ENCODE results near the gene GSTA4.

Gene GSTA4

DNA sequence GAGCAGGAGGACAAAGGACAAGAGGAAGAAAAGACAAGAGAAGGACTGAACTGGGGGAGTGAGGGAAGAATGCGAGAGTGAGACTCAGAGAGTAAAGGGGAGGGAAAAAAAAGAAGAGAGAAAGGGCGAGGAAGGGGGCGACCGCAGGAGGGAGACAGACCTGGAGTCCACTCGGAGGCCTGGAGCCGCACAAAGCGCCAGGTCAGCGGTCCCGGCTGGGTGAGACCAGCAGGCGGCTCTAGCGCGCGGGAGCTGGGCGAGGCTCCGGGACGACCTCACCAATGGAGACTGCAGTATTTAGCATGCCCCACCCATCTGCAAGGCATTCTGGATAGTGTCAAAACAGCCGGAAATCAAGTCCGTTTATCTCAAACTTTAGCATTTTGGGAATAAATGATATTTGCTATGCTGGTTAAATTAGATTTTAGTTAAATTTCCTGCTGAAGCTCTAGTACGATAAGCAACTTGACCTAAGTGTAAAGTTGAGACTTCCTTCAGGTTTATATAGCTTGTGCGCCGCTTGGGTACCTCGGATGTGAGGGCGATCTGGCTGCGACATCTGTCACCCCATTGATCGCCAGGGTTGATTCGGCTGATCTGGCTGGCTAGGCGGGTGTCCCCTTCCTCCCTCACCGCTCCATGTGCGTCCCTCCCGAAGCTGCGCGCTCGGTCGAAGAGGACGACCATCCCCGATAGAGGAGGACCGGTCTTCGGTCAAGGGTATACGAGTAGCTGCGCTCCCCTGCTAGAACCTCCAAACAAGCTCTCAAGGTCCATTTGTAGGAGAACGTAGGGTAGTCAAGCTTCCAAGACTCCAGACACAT lies at the start of gene GSTA4:
GSTA4 (minus strand) TSS at position 196 of the 824 bp plus-strand sequence. CDS start 1,041 bp downstream, outside the sequence.
- DNase-seq, result peak; percentile 60 to 91

DNA sequence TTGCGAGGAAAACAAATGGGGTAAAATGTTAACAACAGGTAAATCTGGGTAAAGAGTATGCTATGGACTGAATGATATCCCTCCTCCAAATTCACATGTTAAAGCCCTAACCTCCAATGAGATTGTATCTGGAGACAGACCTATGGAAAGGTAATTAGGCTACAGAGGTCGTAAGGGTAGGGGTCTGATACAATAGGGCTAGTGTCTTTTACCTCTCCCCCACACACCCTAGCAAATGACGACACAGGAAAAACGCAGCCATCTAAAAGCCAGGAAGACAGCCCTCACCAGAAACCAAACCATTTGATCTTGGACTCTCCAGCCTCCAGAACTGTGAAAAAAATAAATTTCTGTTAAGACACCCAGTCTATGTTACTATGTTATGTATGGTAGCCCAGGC lies 49.5 kb upstream of the GSTA4 start:
- no peak for DNase-seq

DNA sequence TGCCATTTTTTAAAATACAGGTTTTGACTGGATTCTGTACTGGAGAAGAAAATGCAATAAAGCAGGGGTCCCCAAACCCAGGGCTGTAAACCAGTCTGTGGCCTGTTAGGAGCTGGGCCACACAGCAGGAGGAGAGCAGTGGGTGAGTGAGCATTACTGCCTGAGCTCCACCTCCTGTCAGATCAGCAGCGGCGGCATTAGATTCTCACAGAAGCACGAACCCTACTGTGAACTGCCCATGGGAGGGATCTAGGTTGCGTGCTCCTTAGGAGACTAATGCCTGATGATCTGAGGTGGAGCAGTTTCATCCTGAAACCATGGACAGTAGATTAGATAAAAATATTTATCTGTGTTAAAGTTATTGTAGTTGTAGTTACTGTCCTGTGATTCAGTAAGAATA lies 49.0 kb upstream of the GSTA4 start:
- no peak for DNase-seq

GRCh38 chr6:53043581-53043980 lies 48.5 kb upstream of the GSTA4 start:
- peak in 1 of 2 experiments; percentile 11 for DNase-seq

GRCh38 chr6:53042112-53042511 lies 47.0 kb upstream of the GSTA4 start:
- peak in 1 of 2 experiments; percentile 54 for DNase-seq

GRCh38 chr6:53041356-53041755 lies 46.3 kb upstream of the GSTA4 start:
- DNase-seq, result no peak

- no peak for DNase-seq
Measured at GRCh38 chr6:53038596-53038995, 43.5 kb upstream of the GSTA4 start.

GRCh38 chr6:53038141-53038540 lies 43.1 kb upstream of the GSTA4 start:
- DNase-seq, result no peak

- no peak for DNase-seq
Measured at GRCh38 chr6:53035549-53036213, 40.6 kb upstream of the GSTA4 start.

DNA sequence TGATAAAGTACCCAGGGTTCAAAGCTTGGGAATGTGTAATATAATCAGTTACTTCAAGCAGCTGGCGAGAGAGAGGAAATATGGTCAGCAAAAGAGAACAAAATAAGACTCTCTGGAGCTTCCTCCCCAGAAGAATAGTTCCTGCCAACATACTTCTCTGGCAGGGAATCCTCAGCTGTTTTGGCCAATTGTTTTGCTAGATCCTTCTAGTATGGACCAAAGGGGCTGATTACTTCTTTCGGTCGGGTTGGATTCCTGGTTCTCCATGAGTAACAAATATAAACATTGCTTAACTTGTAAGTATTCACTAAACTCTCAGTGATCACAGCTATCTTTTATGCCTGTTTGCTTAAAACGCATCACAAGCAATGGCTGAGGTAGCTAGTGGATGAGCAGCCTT lies 38.7 kb upstream of the GSTA4 start:
- DNase-seq, result no peak

DNA sequence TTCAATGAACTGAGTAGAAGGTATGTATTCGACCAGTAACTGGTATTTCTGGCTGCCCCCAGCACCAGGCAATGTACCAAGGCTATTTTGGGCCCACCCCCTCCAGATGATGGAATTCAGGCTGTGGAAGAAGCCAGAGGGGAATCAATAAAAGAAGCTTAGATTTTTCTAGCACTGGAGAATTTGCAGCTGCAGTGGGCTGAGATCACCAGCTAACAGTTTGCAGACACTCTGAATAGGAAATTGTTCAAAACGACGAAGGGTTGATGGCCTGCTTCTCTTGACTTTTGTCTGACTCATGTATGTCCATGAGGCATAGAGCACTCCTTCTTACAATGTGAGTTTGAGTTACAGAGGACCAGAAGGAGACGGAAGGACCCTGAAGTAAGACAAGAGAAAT lies 37.8 kb upstream of the GSTA4 start:
- DNase-seq, result no peak

DNA sequence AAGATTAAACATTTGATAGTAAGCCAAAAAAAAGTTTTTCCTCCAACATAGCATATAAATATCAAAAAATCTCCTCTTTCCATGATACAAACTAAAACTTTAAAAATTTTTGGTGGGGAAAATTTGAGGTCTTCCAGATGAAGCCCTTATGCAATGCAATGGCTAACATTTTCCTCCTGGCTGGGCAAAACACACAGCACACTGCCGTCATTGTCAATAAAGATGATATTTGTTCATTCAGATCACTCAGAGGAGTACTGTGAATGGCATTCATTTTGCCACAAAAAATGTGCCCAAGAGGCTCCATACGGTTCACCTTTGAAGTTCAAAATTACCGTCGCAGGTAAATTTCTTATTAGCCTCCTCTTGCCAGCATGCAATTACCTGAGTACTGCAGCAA lies 36.2 kb upstream of the GSTA4 start:
- DNase-seq, result no peak

GRCh38 chr6:53029761-53030160 lies 34.7 kb upstream of the GSTA4 start:
- DNase-seq, result no peak

DNA sequence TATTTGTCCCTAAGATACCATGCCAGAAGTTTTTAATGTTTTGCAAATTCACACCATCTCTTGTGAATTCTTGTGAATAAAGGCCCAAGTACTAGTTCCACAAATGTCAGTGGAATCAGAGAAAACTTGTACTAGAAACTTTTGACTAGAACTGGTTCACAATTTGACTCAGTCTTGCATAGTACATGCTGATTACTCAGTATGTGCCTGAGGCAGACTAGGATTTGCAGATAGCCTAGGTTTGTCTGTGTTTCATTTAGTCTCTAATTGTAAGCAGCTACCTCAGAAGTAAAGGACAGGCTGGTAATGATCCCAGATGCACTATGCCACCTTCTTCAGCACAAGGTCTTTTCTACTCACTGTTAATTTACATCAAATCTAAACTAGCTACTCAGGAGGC lies 34.2 kb upstream of the GSTA4 start:
- no peak for DNase-seq

- DNase-seq, result no peak
Measured at GRCh38 chr6:53028467-53028866, 33.4 kb upstream of the GSTA4 start.

GRCh38 chr6:53027131-53027718 lies 32.1 kb upstream of the GSTA4 start:
- DNase-seq, result no peak

- no peak for DNase-seq
Measured at GRCh38 chr6:53026526-53026925, 31.4 kb upstream of the GSTA4 start.

GRCh38 chr6:53023323-53023722 lies 28.2 kb upstream of the GSTA4 start:
- no peak for DNase-seq

DNA sequence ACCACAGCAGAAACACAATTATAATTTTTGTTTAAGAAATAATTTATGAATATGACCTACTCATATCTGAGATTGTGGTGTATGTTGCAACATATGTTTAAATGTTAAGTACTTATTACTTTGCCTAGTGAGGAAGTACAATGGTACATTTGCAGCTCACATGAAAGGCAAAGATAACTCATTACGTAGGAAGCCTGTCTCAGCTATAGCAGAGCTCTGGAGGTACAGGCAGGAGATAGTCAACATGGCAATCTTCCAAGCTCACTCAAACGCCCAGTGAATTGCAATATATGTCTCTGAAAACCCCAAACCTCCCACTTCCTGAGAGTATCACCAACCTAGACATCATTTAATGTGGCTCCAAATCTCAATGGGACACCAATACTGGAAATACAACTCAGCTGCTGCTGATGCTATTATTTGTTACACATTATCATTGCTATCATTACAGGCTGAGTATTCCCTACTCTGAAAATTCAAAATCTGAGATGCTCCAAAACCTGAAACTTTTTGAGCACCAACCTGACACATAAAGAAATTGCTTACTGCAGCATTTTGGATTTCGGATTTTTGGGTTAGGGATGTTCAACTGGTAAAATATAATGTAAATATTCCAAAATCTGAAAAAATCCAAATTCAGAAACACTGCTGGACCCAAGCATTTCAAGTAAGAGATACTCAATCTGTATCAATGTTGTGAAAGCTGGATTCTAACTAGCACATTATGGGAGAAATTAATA lies 25.1 kb upstream of the GSTA4 start:
- DNase-seq, result no peak

GRCh38 chr6:53018446-53018845 lies 23.4 kb upstream of the GSTA4 start:
- DNase-seq, result no peak

GRCh38 chr6:53015486-53015885 lies 20.4 kb upstream of the GSTA4 start:
- DNase-seq, result no peak

DNA sequence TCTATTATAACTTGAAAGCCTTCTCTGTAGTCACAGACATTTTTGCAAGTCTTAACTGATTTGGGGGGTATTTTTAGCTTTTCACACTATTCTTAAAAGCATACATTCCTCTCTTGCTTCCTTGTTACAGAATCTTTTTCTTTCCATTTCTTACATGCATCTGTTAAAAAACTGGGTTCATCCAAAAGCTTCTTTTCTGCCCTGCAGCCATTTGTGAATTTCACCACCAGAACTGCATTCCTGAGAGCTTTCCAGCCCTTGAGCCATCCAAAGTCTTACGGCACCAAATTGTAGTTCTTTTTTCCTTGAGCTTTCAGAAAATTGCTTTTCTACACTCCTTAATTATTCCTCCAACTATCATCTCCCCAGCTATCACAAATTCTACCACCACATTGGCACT lies 19.7 kb upstream of the GSTA4 start:
- no peak for DNase-seq

GRCh38 chr6:53014063-53014462 lies 19.0 kb upstream of the GSTA4 start:
- no peak for DNase-seq

Data from SW 1271 (cell line).